Keratinocyte (primary cell): ENCODE measurements around the gene OSTN. TPM values are rescaled to one million over a fixed set of nuclear protein-coding genes. Genes with fewer than 3 reads are reported as not detected.

Experiments used
- DNase-seq: peaks from one replicate; pipeline ENCODE4 v3.0.0-alpha.2; 2011; ENCODE audit warnings: low read depth, missing footprints, low spot score
- FAIRE-seq: peaks from 2 replicates; lab custom pipeline; 2011; peaks lifted over from hg19 to GRCh38; lab: Jason Lieb, UNC
- H2AFZ ChIP-seq: 2 replicates; pipeline ENCODE4 v1.6.0; 2012; ENCODE audit warnings: low read length, control low read depth, inconsistent platforms; ENCODE audit not compliant: control insufficient read depth
- H3K27ac ChIP-seq: 2 replicates; pipeline ENCODE4 v1.5.1; 2011; ENCODE audit warnings: low read length; ENCODE audit not compliant: control insufficient read depth, insufficient read depth
- H3K27me3 ChIP-seq: 3 replicates; pipeline ENCODE4 v1.6.0; 2011; ENCODE audit warnings: low read length; ENCODE audit not compliant: control insufficient read depth, insufficient read depth; ENCODE audit errors: extremely low read depth
- H3K36me3 ChIP-seq, 2 experiments: 2 replicates in 1 of 2; 3 replicates in 1 of 2; pipeline ENCODE4 v1.5.1; 2011; ENCODE audit warnings: low read length in 2 of 2, mild to moderate bottlenecking in 1 of 2; ENCODE audit not compliant: control insufficient read depth in 2 of 2, insufficient read depth in 2 of 2; ENCODE audit errors: extremely low read depth in 1 of 2
- H3K4me1 ChIP-seq: 3 replicates; pipeline ENCODE4 v1.5.1; 2011; ENCODE audit warnings: low read length; ENCODE audit not compliant: control insufficient read depth, insufficient read depth; ENCODE audit errors: extremely low read depth
- H3K4me2 ChIP-seq: 3 replicates; pipeline ENCODE4 v1.6.0; 2011; ENCODE audit warnings: low read depth, low read length; ENCODE audit not compliant: control insufficient read depth, insufficient read depth; ENCODE audit errors: extremely low read depth
- H3K4me3 ChIP-seq, 3 experiments: fragments of 200-600 bp in 1 of 3; sonication (generic) in 1 of 3; 2 replicates in 2 of 3; 3 replicates in 1 of 3; pipeline ENCODE4 v1.5.1; 2011 to 2016; ENCODE audit warnings: low read length in 3 of 3, mild to moderate bottlenecking in 3 of 3, control low read depth in 2 of 3, inconsistent platforms in 1 of 3, low read depth in 1 of 3, mixed read lengths in 1 of 3, mixed run types in 1 of 3, moderate library complexity in 1 of 3; ENCODE audit not compliant: control insufficient read depth in 2 of 3, insufficient read depth in 2 of 3; ENCODE audit errors: extremely low read depth in 1 of 3
- H3K79me2 ChIP-seq: 2 replicates; pipeline ENCODE4 v1.6.0; 2012; ENCODE audit warnings: low read length; ENCODE audit not compliant: control insufficient read depth, insufficient read depth
- H3K9ac ChIP-seq: 3 replicates; pipeline ENCODE4 v1.6.0; 2011; ENCODE audit warnings: low read length; ENCODE audit not compliant: control insufficient read depth, insufficient read depth; ENCODE audit errors: extremely low read depth
- H3K9me1 ChIP-seq: 3 replicates; pipeline ENCODE4 v1.6.0; 2011; ENCODE audit warnings: low read length; ENCODE audit not compliant: control insufficient read depth, insufficient read depth; ENCODE audit errors: extremely low read depth
- H3K9me3 ChIP-seq: 2 replicates; pipeline ENCODE4 v1.5.1; 2012; ENCODE audit warnings: low read depth, low read length; ENCODE audit not compliant: control insufficient read depth
- H4K20me1 ChIP-seq: 3 replicates; pipeline ENCODE4 v1.6.0; 2011; ENCODE audit warnings: low read length; ENCODE audit not compliant: control insufficient read depth, insufficient read depth; ENCODE audit errors: extremely low read depth
- CTCF ChIP-seq, 3 experiments: IDR thresholded peaks in 1 of 3; conservative IDR thresholded peaks in 1 of 3; optimal IDR thresholded peaks in 1 of 3; 2 replicates in 2 of 3; 3 replicates in 1 of 3; pipeline versions ENCODE3 to v1.5.1; 2011; ENCODE audit warnings: low read length in 3 of 3, mild to moderate bottlenecking in 3 of 3, moderate library complexity in 2 of 3, control low read depth in 1 of 3, inconsistent platforms in 1 of 3; ENCODE audit not compliant: insufficient read depth in 2 of 3; ENCODE audit errors: extremely low read depth in 1 of 3
- EZH2 ChIP-seq: IDR thresholded peaks from one replicate; pipeline ENCODE4 v1.6.1; 2012; ENCODE audit warnings: inconsistent platforms, mild to moderate bottlenecking, low read length, moderate library complexity
- dilution Hi-C: fragments of 300-500 bp; cut with MboI; formaldehyde crosslinking; loops from one replicate; pipeline ENCODE4 v1.7.0; 2020; ENCODE audit warnings: low sequenced_read_pairs; ENCODE audit not compliant: extremely low pct_ligation_motif_present
- polyA plus RNA-seq, 5 experiments: library from polyadenylated mRNA; depleted of rRNA in 3 of 5; stranded (reverse) in 3 of 5; stranded (forward) in 1 of 5; unstranded in 1 of 5; fragments of >200 nt; gene quantifications; 1 replicate in 1 of 5; 2 replicates in 3 of 5; 3 replicates in 1 of 5; pipeline versions ENCODE4 v1.2.1 to v1.2.3, GENCODE V29; 2011 to 2012; ENCODE audit warnings: missing spikeins in 2 of 5, low read depth in 1 of 5, low replicate concordance in 1 of 5

Gene OSTN
- polyA plus RNA-seq, 1 donor (not counting 4 experiments of a cell fraction or from before 2014, with no cell fraction given), result not detected

GRCh38 chr3:191220908-191221307, 21.9 kb downstream of the OSTN start:
- no peak overlapping the region for H3K4me3 ChIP-seq
- H4K20me1 ChIP-seq, result no peaks in the 10 kb centered on the region
- no peak overlapping the region for H3K27ac ChIP-seq
- dilution Hi-C loops, result no loop called here
- no peak overlapping the region for H2AFZ ChIP-seq
- FAIRE-seq, result no peak
- H3K36me3 ChIP-seq, result no peaks in the 10 kb centered on the region
- no peak overlapping the region for H3K4me2 ChIP-seq
- H3K27me3 ChIP-seq, result no peaks in the 10 kb centered on the region
- H3K79me2 ChIP-seq, result no peaks in the 10 kb centered on the region
- no peaks in the 10 kb centered on the region for H3K4me1 ChIP-seq
- TF ChIP-seq EZH2 (no peak), CTCF (optimal IDR thresholded peaks at IDR 0.05 in 1 of 3, IDR thresholded peaks at IDR 0.05 in 1 of 3, conservative IDR thresholded peaks at IDR 0.05 in 1 of 3; ENCODE audit: extremely low read depth in 1 of 3, insufficient read depth in 2 of 3, low read length in 3 of 3) (peak in 1 of 3 experiments; percentile 4)
- no peak for DNase-seq
- no peaks in the 10 kb centered on the region for H3K9me1 ChIP-seq
- no peaks in the 10 kb centered on the region for H3K9me3 ChIP-seq
- H3K9ac ChIP-seq, result no peak overlapping the region

- TF ChIP-seq EZH2, result no peak
- no peak for TF ChIP-seq CTCF (optimal IDR thresholded peaks at IDR 0.05 in 1 of 3, IDR thresholded peaks at IDR 0.05 in 1 of 3, conservative IDR thresholded peaks at IDR 0.05 in 1 of 3; ENCODE audit: extremely low read depth in 1 of 3, insufficient read depth in 2 of 3, low read length in 3 of 3)
- H3K4me1 ChIP-seq, result no peaks in the 10 kb centered on the region
- no peak for FAIRE-seq
Measured at GRCh38 chr3:191221638-191222037, 22.6 kb downstream of the OSTN start.

More at GRCh38 chr3:191221638-191222037, 22.6 kb downstream of the OSTN start:
- H3K9me1 ChIP-seq, result no peaks in the 10 kb centered on the region
- H3K9me3 ChIP-seq, result no peaks in the 10 kb centered on the region
- H3K79me2 ChIP-seq, result no peaks in the 10 kb centered on the region
- no peak overlapping the region for H3K9ac ChIP-seq
- no peak overlapping the region for H3K4me2 ChIP-seq
- DNase-seq, result no peak
- no peak overlapping the region for H2AFZ ChIP-seq
- dilution Hi-C loops, result no loop called here
- no peaks in the 10 kb centered on the region for H3K27me3 ChIP-seq
- no peaks in the 10 kb centered on the region for H4K20me1 ChIP-seq
- H3K27ac ChIP-seq, result no peak overlapping the region
- H3K36me3 ChIP-seq, result no peaks in the 10 kb centered on the region
- H3K4me3 ChIP-seq, result no peak overlapping the region
